KMS-11 (cell line): ENCODE results near the gene KCNAB1.

Experiments used
- H2AFZ ChIP-seq: fragments of 200-600 bp; sonication (generic); 2 replicates; pipeline ENCODE4 v1.6.1; 2016; ENCODE audit warnings: antibody characterized with exemption, mixed run types, low read depth
- H3K27ac ChIP-seq: fragments of 200-600 bp; sonication (generic); 2 replicates; pipeline ENCODE4 v1.6.1; 2016; ENCODE audit warnings: mild to moderate bottlenecking, mixed run types
- H3K27me3 ChIP-seq: fragments of 200-600 bp; sonication (generic); 2 replicates; pipeline ENCODE4 v1.6.1; 2017; ENCODE audit warnings: mild to moderate bottlenecking, low read depth, mixed run types, moderate library complexity; ENCODE audit not compliant: insufficient read depth
- H3K36me3 ChIP-seq: fragments of 200-600 bp; sonication (generic); 2 replicates; pipeline ENCODE4 v1.6.1; 2017; ENCODE audit warnings: mild to moderate bottlenecking, mixed run types; ENCODE audit not compliant: insufficient read depth
- H3K4me1 ChIP-seq: fragments of 200-600 bp; sonication (generic); 2 replicates; pipeline ENCODE4 v1.6.1; 2016; ENCODE audit warnings: mild to moderate bottlenecking, low read depth, mixed run types; ENCODE audit not compliant: poor library complexity, severe bottlenecking
- H3K4me2 ChIP-seq: fragments of 200-600 bp; sonication (generic); 2 replicates; pipeline ENCODE4 v1.7.0; 2016; ENCODE audit warnings: mild to moderate bottlenecking, mixed run types
- H3K4me3 ChIP-seq: fragments of 200-600 bp; sonication (generic); IDR thresholded peaks from 2 replicates; pipeline ENCODE4 v1.6.1; 2017; ENCODE audit warnings: low read depth, low read length, mixed read lengths; ENCODE audit not compliant: insufficient read depth
- H3K79me2 ChIP-seq: fragments of 200-600 bp; sonication (generic); 2 replicates; pipeline ENCODE4 v1.6.1; 2016; ENCODE audit warnings: low read depth, mixed run types; ENCODE audit not compliant: insufficient read depth
- H3K9ac ChIP-seq: fragments of 200-600 bp; sonication (generic); 2 replicates; pipeline ENCODE4 v1.6.1; 2016; ENCODE audit warnings: mild to moderate bottlenecking, mixed run types
- H4K20me1 ChIP-seq: fragments of 200-600 bp; sonication (generic); 2 replicates; pipeline ENCODE4 v1.6.1; 2016; ENCODE audit warnings: mild to moderate bottlenecking, mixed run types; ENCODE audit not compliant: insufficient read depth
- TF ChIP-seq, protein P1 (sequence below): fragments of 200-600 bp; sonication (generic); conservative IDR thresholded peaks from 2 replicates; pipeline ENCODE4 v1.6.1; 2017; ENCODE audit warnings: low read depth, mild to moderate bottlenecking, antibody characterized with exemption, low read length, moderate library complexity, mixed read lengths

KCNAB1 gene

DNA sequence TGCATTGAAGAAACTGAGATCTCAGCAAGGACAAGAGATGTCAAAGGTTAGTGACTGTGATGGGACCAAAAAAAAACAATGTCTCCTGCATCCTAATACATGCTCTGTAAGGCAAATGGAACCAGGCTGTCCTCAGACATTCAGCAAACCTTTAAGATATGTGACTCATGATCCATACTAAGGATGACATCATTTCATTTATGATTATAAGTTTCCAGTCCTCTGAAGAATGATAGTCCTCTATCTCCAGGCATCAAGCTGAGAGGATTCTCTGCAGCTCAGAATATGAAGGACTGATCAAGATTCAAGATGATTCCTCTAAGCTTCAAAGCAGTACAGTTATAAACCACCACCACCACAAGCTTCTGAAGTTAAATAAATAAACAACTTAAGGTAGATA lies 386.9 kb downstream of the KCNAB1 start:
- Histone ChIP-seq H3K9ac (no peak overlapping the region), H4K20me1 (no peaks in the 10 kb centered on the region), H3K27ac (no peak overlapping the region), H3K4me3 (no peak overlapping the region), H3K4me2 (no peak overlapping the region), H3K36me3 (no peaks in the 10 kb centered on the region), H3K79me2 (no peaks in the 10 kb centered on the region), H3K27me3 (no peaks in the 10 kb centered on the region), H2AFZ (no peak overlapping the region), H3K4me1 (no peaks in the 10 kb centered on the region)
- TF ChIP-seq, protein P1, sequence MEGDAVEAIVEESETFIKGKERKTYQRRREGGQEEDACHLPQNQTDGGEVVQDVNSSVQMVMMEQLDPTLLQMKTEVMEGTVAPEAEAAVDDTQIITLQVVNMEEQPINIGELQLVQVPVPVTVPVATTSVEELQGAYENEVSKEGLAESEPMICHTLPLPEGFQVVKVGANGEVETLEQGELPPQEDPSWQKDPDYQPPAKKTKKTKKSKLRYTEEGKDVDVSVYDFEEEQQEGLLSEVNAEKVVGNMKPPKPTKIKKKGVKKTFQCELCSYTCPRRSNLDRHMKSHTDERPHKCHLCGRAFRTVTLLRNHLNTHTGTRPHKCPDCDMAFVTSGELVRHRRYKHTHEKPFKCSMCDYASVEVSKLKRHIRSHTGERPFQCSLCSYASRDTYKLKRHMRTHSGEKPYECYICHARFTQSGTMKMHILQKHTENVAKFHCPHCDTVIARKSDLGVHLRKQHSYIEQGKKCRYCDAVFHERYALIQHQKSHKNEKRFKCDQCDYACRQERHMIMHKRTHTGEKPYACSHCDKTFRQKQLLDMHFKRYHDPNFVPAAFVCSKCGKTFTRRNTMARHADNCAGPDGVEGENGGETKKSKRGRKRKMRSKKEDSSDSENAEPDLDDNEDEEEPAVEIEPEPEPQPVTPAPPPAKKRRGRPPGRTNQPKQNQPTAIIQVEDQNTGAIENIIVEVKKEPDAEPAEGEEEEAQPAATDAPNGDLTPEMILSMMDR = no peak

- no peak overlapping the region for H3K4me3 ChIP-seq
- no peaks in the 10 kb centered on the region for H3K36me3 ChIP-seq
- no peak overlapping the region for H3K4me2 ChIP-seq
- H2AFZ ChIP-seq = no peak overlapping the region; the same call in 1 of the 2 replicates
- TF ChIP-seq, protein P1 = peak; percentile 88
- no peaks in the 10 kb centered on the region for H3K79me2 ChIP-seq
- H3K27me3 ChIP-seq = no peaks in the 10 kb centered on the region
- H3K4me1 ChIP-seq = no peaks in the 10 kb centered on the region
- no peaks in the 10 kb centered on the region for H4K20me1 ChIP-seq
- H3K27ac ChIP-seq = no peak overlapping the region
- H3K9ac ChIP-seq = no peak overlapping the region
Measured at GRCh38 chr3:156509189-156510174, 389.1 kb downstream of the KCNAB1 start.

DNA sequence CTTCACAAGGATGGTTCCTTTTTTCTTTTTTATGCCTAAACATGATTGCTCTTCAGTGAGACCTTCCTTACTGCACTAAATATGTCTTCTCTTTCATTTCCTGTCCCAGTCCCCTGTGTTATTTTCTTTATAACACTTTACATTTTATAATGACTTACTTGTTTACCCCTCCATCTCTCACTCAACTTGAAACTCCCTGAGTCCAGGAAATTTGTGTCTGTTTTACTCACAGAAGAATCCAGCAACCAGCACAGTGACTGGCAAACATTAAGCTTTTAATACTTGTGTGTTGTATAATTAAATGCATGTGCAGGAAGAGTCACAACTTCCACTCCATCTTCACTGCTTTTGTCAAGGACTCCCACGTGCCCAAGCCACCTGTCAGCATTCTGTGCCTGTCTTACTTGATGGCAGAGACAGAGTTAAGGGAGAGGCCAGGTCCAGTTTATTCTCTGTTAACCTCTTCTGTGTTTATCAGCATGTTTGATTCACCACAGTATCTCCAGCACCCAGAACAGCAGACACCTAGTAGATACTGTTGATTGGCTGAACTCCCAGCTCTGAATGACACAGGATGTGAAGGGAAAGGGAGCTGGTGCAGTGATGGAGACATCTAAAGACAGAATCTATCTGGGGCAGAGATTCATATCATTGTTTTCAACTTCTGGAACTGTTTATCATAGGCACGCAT lies 391.8 kb downstream of the KCNAB1 start:
- TF ChIP-seq, protein P1 = no peak
- Histone ChIP-seq H3K79me2 (no peaks in the 10 kb centered on the region), H3K4me1 (no peaks in the 10 kb centered on the region), H3K9ac (no peak overlapping the region), H4K20me1 (no peaks in the 10 kb centered on the region), H2AFZ (no peak overlapping the region), H3K27ac (no peak overlapping the region), H3K4me2 (no peak overlapping the region), H3K4me3 (no peak overlapping the region), H3K27me3 (no peaks in the 10 kb centered on the region), H3K36me3 (no peaks in the 10 kb centered on the region)

DNA sequence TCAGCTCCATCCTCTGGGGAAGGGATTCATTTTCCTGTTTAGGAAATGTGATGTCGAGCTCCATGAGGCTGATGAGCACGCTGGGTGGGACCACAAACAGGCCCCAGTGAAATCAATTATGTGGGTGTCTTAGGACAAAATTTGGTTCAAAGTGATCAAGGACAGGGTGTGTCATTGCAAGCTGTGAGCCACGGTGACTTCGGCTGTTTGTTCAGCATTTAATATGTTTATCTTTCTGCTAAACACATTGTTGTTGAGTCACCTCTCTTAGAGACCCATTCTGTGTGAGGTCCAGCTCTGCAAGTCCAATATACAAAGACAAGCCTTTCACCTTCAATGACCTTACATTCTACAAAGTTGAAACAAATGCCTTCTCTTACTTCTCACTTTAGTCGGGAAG lies 393.2 kb downstream of the KCNAB1 start:
- no peaks in the 10 kb centered on the region for H3K36me3 ChIP-seq
- H3K27me3 ChIP-seq = no peaks in the 10 kb centered on the region
- H3K9ac ChIP-seq = no peak overlapping the region
- no peak overlapping the region for H3K4me3 ChIP-seq
- TF ChIP-seq, protein P1 = no peak
- no peaks in the 10 kb centered on the region for H3K4me1 ChIP-seq
- no peak overlapping the region for H3K4me2 ChIP-seq
- H4K20me1 ChIP-seq = no peaks in the 10 kb centered on the region
- no peak overlapping the region for H3K27ac ChIP-seq
- no peak overlapping the region for H2AFZ ChIP-seq
- no peaks in the 10 kb centered on the region for H3K79me2 ChIP-seq
